ENCODE measurements around the gene SH3BP2.

DNA sequence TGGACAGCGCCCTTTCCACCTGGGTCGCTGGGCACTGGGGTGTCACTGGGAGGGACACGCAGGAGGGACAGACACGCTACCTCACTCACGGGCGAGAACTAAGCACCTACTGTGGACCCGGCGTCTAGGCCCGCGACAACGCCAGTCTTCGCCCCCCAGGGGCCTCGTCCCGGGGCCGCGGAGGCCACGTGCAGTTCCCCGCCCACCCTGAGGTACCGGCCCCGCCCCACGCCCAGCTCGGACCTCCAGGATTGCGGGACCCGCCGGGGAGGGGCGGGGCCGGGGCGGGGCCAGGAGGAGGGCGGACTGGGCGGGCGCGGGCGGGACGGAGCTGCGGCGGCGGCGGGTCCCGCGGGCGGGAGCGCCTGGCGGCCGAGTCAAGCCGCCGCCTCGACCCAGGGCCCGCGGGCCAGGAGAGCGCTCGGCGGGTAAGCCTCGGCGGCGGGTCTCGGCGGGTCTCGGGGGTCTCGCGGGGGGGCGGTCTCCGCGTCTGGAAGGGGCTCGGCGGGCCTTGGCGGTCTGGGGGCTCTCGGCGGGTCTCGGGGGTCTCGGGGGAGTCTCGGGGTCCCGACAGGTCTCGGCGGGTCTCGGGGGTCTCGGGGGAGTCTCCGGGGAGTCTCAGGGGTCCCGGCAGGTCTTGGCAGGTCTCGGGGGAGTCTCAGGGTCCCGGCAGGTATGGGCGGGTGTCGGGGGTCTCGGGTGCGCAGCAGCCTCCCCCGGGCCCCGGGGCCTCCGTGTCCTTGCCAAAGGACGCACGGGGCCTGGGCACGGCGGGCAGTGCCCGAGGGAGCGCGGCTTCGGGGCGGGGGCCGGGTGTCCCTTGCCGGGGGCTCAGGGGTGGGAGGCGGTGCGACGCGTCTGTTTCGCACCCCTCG, at the start of gene SH3BP2:
- TF ChIP-seq TAF1 (IDR thresholded peaks at IDR 0.05; ENCODE audit: borderline replicate concordance, insufficient read depth, low read length) = no peak
- no peak for TF ChIP-seq POLR2AphosphoS5 (IDR thresholded peaks at IDR 0.05; ENCODE audit: low read depth, low read length)

Data from PFSK-1 (cell line).